B cell (primary cell): Measurements from ENCODE around the gene CDC34. TPM values are rescaled to one million over a fixed set of nuclear protein-coding genes. Genes with fewer than 3 reads are reported as not detected.

ENCODE experiments used
- ATAC-seq: fragments of 200-7000 bp; cut with Tn5 transposase; one replicate; pipeline ENCODE4 v1.10.0; 2021; ENCODE audit warnings: low read depth, mild to moderate bottlenecking, moderate number of reproducible peaks, moderate library complexity
- CTCF ChIA-PET: fragments of 350-600 bp; sonication (Branson Sonifier 250); formaldehyde crosslinking; loops from one replicate; lab custom pipeline; 2021; ENCODE audit warnings: antibody characterized with exemption, inconsistent platforms; lab: Charles Lee
- POLR2A ChIA-PET: fragments of 350-600 bp; sonication (Branson Sonifier 250); formaldehyde crosslinking; loops from one replicate; lab custom pipeline; 2021; ENCODE audit warnings: antibody characterized with exemption; lab: Charles Lee
- DNase-seq: peaks from one replicate; pipeline ENCODE4 v3.0.0; 2013
- H2AFZ ChIP-seq: 2 replicates; pipeline ENCODE4 v1.6.1; 2012; ENCODE audit warnings: mild to moderate bottlenecking, low read depth, low read length; ENCODE audit not compliant: insufficient read depth, poor library complexity, severe bottlenecking
- H3K27ac ChIP-seq, 2 donors: 1 replicate in 1 of 2; 2 replicates in 1 of 2; pipeline ENCODE4 v1.5.1; 2012 to 2013; ENCODE audit warnings: low read length in 2 of 2, mild to moderate bottlenecking in 2 of 2, moderate library complexity in 1 of 2
- H3K27me3 ChIP-seq, 4 experiments: fragments of 200-600 bp in 1 of 4; sonication (generic) in 1 of 4; replicated peaks in 1 of 4; 1 replicate in 2 of 4; 2 replicates in 2 of 4; pipeline versions ENCODE4 v1.6.1 to v1.7.0; 2013 to 2016; ENCODE audit warnings: low read length in 3 of 4, mild to moderate bottlenecking in 2 of 4, mixed read lengths in 1 of 4, moderate library complexity in 1 of 4; ENCODE audit not compliant: insufficient read depth in 4 of 4, control insufficient read depth in 3 of 4; ENCODE audit errors: control extremely low read depth in 1 of 4
- H3K36me3 ChIP-seq, 2 experiments: replicated peaks in 1 of 2; 1 replicate in 1 of 2; 2 replicates in 1 of 2; pipeline versions ENCODE4 v1.6.1 to v1.7.1; 2013; ENCODE audit warnings: low read length in 1 of 2; ENCODE audit not compliant: insufficient read depth in 2 of 2, control insufficient read depth in 1 of 2; ENCODE audit errors: control extremely low read depth in 1 of 2, extremely low read depth in 1 of 2
- H3K4me1 ChIP-seq, 2 donors: fragments of 200-600 bp in 1 of 2; sonication (generic) in 1 of 2; 1 replicate in 1 of 2; 2 replicates in 1 of 2; pipeline versions ENCODE4 v1.5.1 to v1.6.1; 2013 to 2017; ENCODE audit warnings: low read length in 2 of 2; ENCODE audit not compliant: control insufficient read depth in 2 of 2, insufficient read depth in 2 of 2
- H3K4me2 ChIP-seq: replicated peaks from 2 replicates; pipeline ENCODE3; 2012; ENCODE audit warnings: mild to moderate bottlenecking, low read depth, low read length; ENCODE audit not compliant: poor library complexity, severe bottlenecking
- H3K4me3 ChIP-seq, 5 experiments: fragments of 200-600 bp in 1 of 5; sonication (generic) in 1 of 5; 1 replicate in 3 of 5; 2 replicates in 2 of 5; pipeline versions ENCODE4 v1.5.1 to v1.7.0; 2011 to 2016; ENCODE audit warnings: low read length in 4 of 5, mild to moderate bottlenecking in 4 of 5, low read depth in 2 of 5, control low read depth in 1 of 5, moderate library complexity in 1 of 5; ENCODE audit not compliant: insufficient read depth in 1 of 5; ENCODE audit errors: control extremely low read depth in 1 of 5, extremely low read depth in 1 of 5
- H3K79me2 ChIP-seq: fragments of 200-600 bp; sonication (generic); one replicate; pipeline ENCODE4 v1.6.0; 2016; ENCODE audit warnings: low read length; ENCODE audit not compliant: control insufficient read depth, insufficient read depth
- H3K9ac ChIP-seq: fragments of 200-600 bp; sonication (generic); 2 replicates; pipeline ENCODE4 v1.6.1; 2017; ENCODE audit warnings: mild to moderate bottlenecking, low read length, moderate library complexity
- H3K9me3 ChIP-seq, 3 donors: one replicate each; pipeline versions ENCODE4 v1.6.1 to v1.7.1; 2013; ENCODE audit warnings: low read length in 2 of 3; ENCODE audit not compliant: control insufficient read depth in 2 of 3, insufficient read depth in 1 of 3; ENCODE audit errors: control extremely low read depth in 1 of 3
- H4K20me1 ChIP-seq: 2 replicates; pipeline ENCODE4 v1.6.0; 2012; ENCODE audit warnings: mild to moderate bottlenecking, low read length; ENCODE audit not compliant: insufficient read depth, control insufficient read depth, poor library complexity, severe bottlenecking
- H3K27ac Mint-ChIP-seq: one replicate; pipeline ENCODE4 v1.8.0; 2021; ENCODE audit warnings: mixed read lengths
- H3K27me3 Mint-ChIP-seq: one replicate; pipeline ENCODE4 v1.8.0; 2021; ENCODE audit warnings: mixed read lengths
- H3K4me1 Mint-ChIP-seq: one replicate; pipeline ENCODE4 v1.8.0; 2021; ENCODE audit warnings: mixed read lengths
- H3K4me3 Mint-ChIP-seq: one replicate; pipeline ENCODE4 v1.8.0; 2021; ENCODE audit warnings: mixed read lengths
- H3K9me3 Mint-ChIP-seq: one replicate; pipeline ENCODE4 v1.8.0; 2022; ENCODE audit warnings: mixed read lengths; ENCODE audit not compliant: insufficient read depth
- EZH2 ChIP-seq: IDR thresholded peaks from 2 replicates; pipeline ENCODE4 v1.6.1; 2012; ENCODE audit warnings: borderline replicate concordance, low read depth, mild to moderate bottlenecking, moderate library complexity, low read length; ENCODE audit not compliant: insufficient read depth, poor library complexity, severe bottlenecking
- WGBS: methylation state at CpG from one replicate; pipeline ENCODE4 v1.1.5; 2013; ENCODE audit warnings: missing lambda C conversion rate; ENCODE audit not compliant: insufficient coverage; 5-methylcytosine and 5-hydroxymethylcytosine counted together
- intact Hi-C: fragments of 100-400 bp; cut with micrococcal nuclease; formaldehyde crosslinking; loops from one replicate; pipeline ENCODE4 v1.10.0; 2022
- polyA plus RNA-seq: library from polyadenylated mRNA; depleted of rRNA; stranded (reverse); fragments of >200 nt; gene quantifications from 2 replicates; pipeline ENCODE4 v1.2.3, GENCODE V29; 2012
- total RNA-seq, 2 donors: library from RNA; stranded (reverse); fragments of 120-200 nt in 1 of 2; gene quantifications; 1 replicate in 1 of 2; 2 replicates in 1 of 2; pipeline versions ENCODE4 v1.2.3 to v1.2.4, GENCODE V29; 2013 to 2022
- TF ChIP-seq, protein P1 (sequence below): fragments of 200-600 bp; IDR thresholded peaks from one replicate; pipeline ENCODE4 v1.8.0; 2022; ENCODE audit warnings: antibody characterized with exemption, mild to moderate bottlenecking

Gene CDC34
- total and polyA plus RNA-seq, 2 donors (not counting 1 experiment from before 2014, with no cell fraction given) = 26.9 to 28.4 TPM

GRCh38 chr19:518598-519231 is 12.8 kb upstream of the CDC34 start:
- H3K27me3 ChIP-seq = no peaks in the 10 kb centered on the region
- no peaks in the 10 kb centered on the region for H3K9me3 Mint-ChIP-seq

DNA sequence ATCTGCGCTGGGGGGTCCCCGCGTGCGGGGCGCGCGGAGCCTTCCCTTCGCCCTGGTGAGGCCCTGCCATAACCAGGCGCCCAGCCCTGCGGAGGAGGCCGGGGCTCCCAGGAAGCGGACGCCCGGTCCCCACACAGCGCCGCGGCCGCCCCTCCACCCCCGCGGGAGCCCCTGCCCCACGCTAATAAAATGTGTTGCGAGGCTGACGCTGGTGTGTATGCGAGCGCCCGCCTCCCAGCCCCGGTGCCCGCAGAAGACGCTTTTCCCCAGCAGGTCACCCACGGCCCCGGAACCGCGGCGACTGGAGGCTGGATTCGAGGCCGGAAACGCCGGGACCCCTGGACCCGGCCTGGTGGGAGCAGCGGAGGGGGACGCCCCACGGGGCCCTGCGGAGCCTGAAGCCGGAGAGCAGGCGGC is 12.1 kb upstream of the CDC34 start:
- H3K4me1 Mint-ChIP-seq = peaks cover 4% of the 10 kb centered on the region

More at GRCh38 chr19:518598-519231, 12.8 kb upstream of the CDC34 start:
- peak; percentile 54 for DNase-seq
- Histone ChIP-seq H2AFZ (no peak overlapping the region), H3K36me3 (peaks cover 0 to 4% of the 10 kb centered on the region in 2 experiments), H3K4me2 (peak overlapping the region; percentile 35), H4K20me1 (no peaks in the 10 kb centered on the region), H3K27ac (no peak overlapping the region), H3K9ac (no peak overlapping the region), H3K4me1 (no peaks in the 10 kb centered on the region), H3K4me3 (no peak overlapping the region), H3K79me2 (peaks cover 3% of the 10 kb centered on the region), H3K9me3 (peaks cover 0 to 8% (median 0%) of the 10 kb centered on the region in 3 donors)
- Mint-ChIP-seq H3K4me3 (no peak overlapping the region), H3K27ac (no peak overlapping the region), H3K4me1 (peaks cover 4% of the 10 kb centered on the region), H3K27me3 (no peaks in the 10 kb centered on the region)
- peak; percentile 62 for ATAC-seq
- intact Hi-C loops = no loop called here
- ChIA-PET POLR2A (interaction anchor here (0.6 to 0.7 kb wide), 2 partner anchors 540 to 1415 kb away, joined by 5 to 6 read pairs; no protein-coding TSS in a partner anchor), CTCF (interaction anchor here (0.8 to 1.4 kb wide), 3 partner anchors 8 to 13 kb away, joined by 3 to 4 read pairs (median 3); partner anchors contain the start of gene CDC34)
- no peak for TF ChIP-seq EZH2
- TF ChIP-seq, protein P1, sequence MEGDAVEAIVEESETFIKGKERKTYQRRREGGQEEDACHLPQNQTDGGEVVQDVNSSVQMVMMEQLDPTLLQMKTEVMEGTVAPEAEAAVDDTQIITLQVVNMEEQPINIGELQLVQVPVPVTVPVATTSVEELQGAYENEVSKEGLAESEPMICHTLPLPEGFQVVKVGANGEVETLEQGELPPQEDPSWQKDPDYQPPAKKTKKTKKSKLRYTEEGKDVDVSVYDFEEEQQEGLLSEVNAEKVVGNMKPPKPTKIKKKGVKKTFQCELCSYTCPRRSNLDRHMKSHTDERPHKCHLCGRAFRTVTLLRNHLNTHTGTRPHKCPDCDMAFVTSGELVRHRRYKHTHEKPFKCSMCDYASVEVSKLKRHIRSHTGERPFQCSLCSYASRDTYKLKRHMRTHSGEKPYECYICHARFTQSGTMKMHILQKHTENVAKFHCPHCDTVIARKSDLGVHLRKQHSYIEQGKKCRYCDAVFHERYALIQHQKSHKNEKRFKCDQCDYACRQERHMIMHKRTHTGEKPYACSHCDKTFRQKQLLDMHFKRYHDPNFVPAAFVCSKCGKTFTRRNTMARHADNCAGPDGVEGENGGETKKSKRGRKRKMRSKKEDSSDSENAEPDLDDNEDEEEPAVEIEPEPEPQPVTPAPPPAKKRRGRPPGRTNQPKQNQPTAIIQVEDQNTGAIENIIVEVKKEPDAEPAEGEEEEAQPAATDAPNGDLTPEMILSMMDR = no peak
- 29% methylated on average over 55 of the region's 58 CpGs for WGBS

More for the DNA sequence above, 12.1 kb upstream of the CDC34 start:
- Histone ChIP-seq H3K27me3 (no peaks in the 10 kb centered on the region), H3K9ac (no peak overlapping the region), H4K20me1 (no peaks in the 10 kb centered on the region), H3K4me1 (no peaks in the 10 kb centered on the region), H3K27ac (no peak overlapping the region), H3K4me2 (peak overlapping the region; percentile 35), H3K9me3 (peaks cover 0 to 8% (median 0%) of the 10 kb centered on the region in 3 donors), H3K79me2 (peaks cover under 1% of the 10 kb centered on the region), H2AFZ (no peak overlapping the region), H3K4me3 (no peak overlapping the region), H3K36me3 (no peaks in the 10 kb centered on the region)
- TF ChIP-seq EZH2 = no peak
- TF ChIP-seq, protein P1 = no peak
- intact Hi-C loops = no loop called here
- no peaks in the 10 kb centered on the region for H3K27me3 Mint-ChIP-seq
- CTCF ChIA-PET = interaction anchor here (1.0 to 1.4 kb wide), 2 partner anchors 9 to 13 kb away, joined by 3 to 4 read pairs; no protein-coding TSS in a partner anchor
- ATAC-seq (no peak), DNase-seq (no peak)
- H3K4me3 Mint-ChIP-seq = no peak overlapping the region
- H3K27ac Mint-ChIP-seq = no peak overlapping the region
- H3K9me3 Mint-ChIP-seq = no peaks in the 10 kb centered on the region
- WGBS = 93% methylated on average over 45 of the region's 45 CpGs
- POLR2A ChIA-PET = no interaction called here
